Naive thymus-derived CD4-positive, alpha-beta T cell (primary cell): ENCODE data around the gene KLHL24. TPM values are rescaled to one million over a fixed set of nuclear protein-coding genes. Genes with fewer than 3 reads are reported as not detected.
A peak's percentile ranks its signal among the peaks of the same experiment; 100 is the strongest.
"Not testable (repeated sequence)": the region's sequence is repeated elsewhere in the genome, so short reads cannot be mapped to it uniquely, and the experiment has no call there.

Experiments used
- ATAC-seq: fragments of 150-1000 bp; cut with Tn5 transposase; 2 replicates; pipeline ENCODE4 v1.10.0; 2021; ENCODE audit warnings: mild to moderate bottlenecking, moderate library complexity
- CTCF ChIA-PET: fragments of 350-600 bp; sonication (Branson Sonifier 250); formaldehyde crosslinking; loops from one replicate; lab custom pipeline; 2021; ENCODE audit warnings: antibody characterized with exemption; lab: Charles Lee
- POLR2A ChIA-PET: fragments of 350-600 bp; sonication (Branson Sonifier 250); formaldehyde crosslinking; loops from one replicate; lab custom pipeline; 2021; ENCODE audit warnings: antibody characterized with exemption, inconsistent platforms; lab: Charles Lee
- DNase-seq, 9 donors: peaks; one replicate each; pipeline versions ENCODE4 v3.0.0 to v3.0.0-alpha.2; 2020 to 2022; ENCODE audit warnings: mixed read lengths in 1 of 9
- H3K27ac ChIP-seq: one replicate; pipeline ENCODE4 v1.7.0; 2013; ENCODE audit warnings: mild to moderate bottlenecking, low read depth, low read length, moderate library complexity
- H3K27me3 ChIP-seq, 2 donors: one replicate each; pipeline ENCODE4 v1.7.0; 2013; ENCODE audit warnings: low read length in 2 of 2, mild to moderate bottlenecking in 2 of 2, moderate library complexity in 2 of 2; ENCODE audit not compliant: control insufficient read depth in 2 of 2, insufficient read depth in 2 of 2
- H3K36me3 ChIP-seq, 3 experiments: 1 replicate in 2 of 3; 2 replicates in 1 of 3; pipeline ENCODE4 v1.7.0; 2013; ENCODE audit warnings: low read length in 3 of 3, mild to moderate bottlenecking in 3 of 3, moderate library complexity in 1 of 3; ENCODE audit not compliant: insufficient read depth in 3 of 3, control insufficient read depth in 2 of 3
- H3K4me1 ChIP-seq, 2 donors: one replicate each; pipeline ENCODE4 v1.7.0; 2013; ENCODE audit warnings: low read length in 2 of 2, mild to moderate bottlenecking in 2 of 2, moderate library complexity in 1 of 2; ENCODE audit not compliant: control insufficient read depth in 2 of 2, insufficient read depth in 2 of 2
- H3K4me3 ChIP-seq: 2 replicates; pipeline ENCODE4 v1.7.0; 2013; ENCODE audit warnings: mild to moderate bottlenecking, low read length
- H3K9me3 ChIP-seq, 3 experiments: 1 replicate in 2 of 3; 2 replicates in 1 of 3; pipeline ENCODE4 v1.7.0; 2013; ENCODE audit warnings: low read length in 3 of 3; ENCODE audit not compliant: control insufficient read depth in 2 of 3
- H3K27ac Mint-ChIP-seq, 9 donors: one replicate each; pipeline ENCODE4 v1.8.0; 2020 to 2022; ENCODE audit warnings: mixed read lengths in 9 of 9, mild to moderate bottlenecking in 8 of 9, moderate library complexity in 5 of 9, inconsistent platforms in 2 of 9
- H3K27me3 Mint-ChIP-seq, 5 donors: one replicate each; pipeline ENCODE4 v1.8.0; 2021 to 2022; ENCODE audit warnings: mixed read lengths in 5 of 5, mild to moderate bottlenecking in 1 of 5
- H3K36me3 Mint-ChIP-seq, 5 donors: one replicate each; pipeline ENCODE4 v1.8.0; 2020 to 2022; ENCODE audit warnings: mixed read lengths in 5 of 5, mild to moderate bottlenecking in 3 of 5, inconsistent platforms in 1 of 5
- H3K4me1 Mint-ChIP-seq, 7 donors: one replicate each; pipeline ENCODE4 v1.8.0; 2020 to 2022; ENCODE audit warnings: mixed read lengths in 7 of 7, mild to moderate bottlenecking in 3 of 7, inconsistent platforms in 1 of 7
- H3K4me3 Mint-ChIP-seq, 10 donors: one replicate each; pipeline ENCODE4 v1.8.0; 2020 to 2022; ENCODE audit warnings: mild to moderate bottlenecking in 10 of 10, mixed read lengths in 10 of 10, moderate library complexity in 6 of 10, inconsistent platforms in 2 of 10
- H3K9me3 Mint-ChIP-seq, 11 donors: one replicate each; pipeline ENCODE4 v1.8.0; 2020 to 2022; ENCODE audit warnings: mixed read lengths in 11 of 11, mild to moderate bottlenecking in 4 of 11, inconsistent platforms in 1 of 11, moderate library complexity in 1 of 11
- intact Hi-C, 2 donors: fragments of 100-400 bp; cut with micrococcal nuclease; formaldehyde crosslinking; loops; one replicate each; pipeline ENCODE4 v1.15.1; 2023
- polyA plus RNA-seq, 2 donors: library from polyadenylated mRNA; unstranded; fragments of 300-500 nt; fragmentation: Illumina TruSeq; gene quantifications; one replicate each; pipeline ENCODE4 v1.2.3, GENCODE V29; 2021
- total RNA-seq, 6 experiments: library from RNA in 5 of 6; stranded (reverse) in 5 of 6; gene quantifications; 1 replicate in 5 of 6; 2 replicates in 1 of 6; pipeline ENCODE4 v1.2.3 and lab custom pipeline; 2021 to 2026

KLHL24 gene
- total and polyA plus RNA-seq, 7 experiments from 2014 or later, result 25.3 to 161 (median 118) TPM

- CTCF ChIA-PET, result no interaction called here
- Histone ChIP-seq H3K9me3 (no peaks in the 10 kb centered on the region), H3K4me1 (no peaks in the 10 kb centered on the region), H3K4me3 (no peak overlapping the region), H3K36me3 (peaks cover 0 to 14% (median 0%) of the 10 kb centered on the region in 3 experiments), H3K27me3 (no peaks in the 10 kb centered on the region), H3K27ac (no peak overlapping the region)
- POLR2A ChIA-PET, result no interaction called here
- Mint-ChIP-seq H3K27me3 (no peaks in the 10 kb centered on the region), H3K9me3 (peaks cover 0 to 1% (median 0%) of the 10 kb centered on the region in 11 donors), H3K36me3 (peaks cover 0 to 32% (median 11%) of the 10 kb centered on the region in 5 donors), H3K4me3 (no peak overlapping the region), H3K27ac (peak overlapping the region in 3 of 9 donors; percentile 35 to 67 (median 66)), H3K4me1 (peaks cover 0 to 1% (median 0%) of the 10 kb centered on the region in 7 donors)
- DNase-seq (no peak), ATAC-seq (no peak)
- intact Hi-C loops, result no loop called here
These were observed 44.6 kb downstream of the KLHL24 start for GRCh38 chr3:183680061-183680460.

DNA sequence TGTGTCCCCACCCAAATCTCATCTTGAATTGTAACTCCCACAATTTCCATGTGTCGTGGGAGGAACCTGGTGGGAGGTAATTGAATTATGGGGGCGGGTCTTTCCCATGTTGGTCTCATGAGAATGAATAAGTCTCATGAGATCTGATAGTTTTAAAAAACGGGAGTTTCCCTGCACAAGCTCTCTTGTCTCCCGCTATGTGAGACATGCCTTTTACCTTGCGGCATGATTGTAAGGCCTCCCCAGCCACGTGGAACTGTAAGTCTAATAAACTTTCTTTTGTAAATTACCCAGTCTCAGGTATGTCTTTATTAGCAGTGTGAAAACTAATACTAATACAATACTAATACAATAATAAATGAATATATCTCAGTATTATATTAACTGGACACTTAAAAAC is 52.3 kb downstream of the KLHL24 start:
- POLR2A ChIA-PET, result interaction anchor here (0.6 to 1.2 kb wide), 2 partner anchors 9 to 36 kb away, joined by 5 read pairs; no protein-coding TSS in a partner anchor
- H3K27me3 Mint-ChIP-seq, result no peaks in the 10 kb centered on the region
- DNase-seq (no peak), ATAC-seq (no peak)
- intact Hi-C loops, result no loop called here
- Histone ChIP-seq H3K27me3 (no peaks in the 10 kb centered on the region), H3K4me3 (no peak overlapping the region), H3K9me3 (no peaks in the 10 kb centered on the region), H3K27ac (no peak overlapping the region), H3K36me3 (no peaks in the 10 kb centered on the region), H3K4me1 (no peaks in the 10 kb centered on the region)
- no peaks in the 10 kb centered on the region for H3K4me1 Mint-ChIP-seq
- CTCF ChIA-PET, result no interaction called here
- no peaks in the 10 kb centered on the region for H3K9me3 Mint-ChIP-seq
- H3K4me3 Mint-ChIP-seq, result no peak overlapping the region
- H3K27ac Mint-ChIP-seq, result no peak overlapping the region
- H3K36me3 Mint-ChIP-seq, result peaks cover 0 to under 1% (median 0%) of the 10 kb centered on the region in 5 donors

- DNase-seq, result no peak
- no peaks in the 10 kb centered on the region for H3K9me3 Mint-ChIP-seq
- ATAC-seq, result no peak
- H3K4me3 ChIP-seq, result no peak overlapping the region
- POLR2A ChIA-PET, result interaction anchor here (1.4 kb wide), 1 partner anchor 52 kb away, joined by 3 read pairs; no protein-coding TSS in a partner anchor
- CTCF ChIA-PET, result no interaction called here
- no peak overlapping the region for H3K4me3 Mint-ChIP-seq
- intact Hi-C loops, result no loop called here
- no peaks in the 10 kb centered on the region for H3K9me3 ChIP-seq
- H3K4me1 ChIP-seq, result no peaks in the 10 kb centered on the region
- H3K36me3 ChIP-seq, result no peaks in the 10 kb centered on the region
- no peaks in the 10 kb centered on the region for H3K4me1 Mint-ChIP-seq
- no peak overlapping the region for H3K27ac ChIP-seq
- no peaks in the 10 kb centered on the region for H3K27me3 ChIP-seq
- no peaks in the 10 kb centered on the region for H3K36me3 Mint-ChIP-seq
- H3K27me3 Mint-ChIP-seq, result no peaks in the 10 kb centered on the region
- H3K27ac Mint-ChIP-seq, result no peak overlapping the region
These were observed 53.5 kb downstream of the KLHL24 start for GRCh38 chr3:183688874-183689273.

DNA sequence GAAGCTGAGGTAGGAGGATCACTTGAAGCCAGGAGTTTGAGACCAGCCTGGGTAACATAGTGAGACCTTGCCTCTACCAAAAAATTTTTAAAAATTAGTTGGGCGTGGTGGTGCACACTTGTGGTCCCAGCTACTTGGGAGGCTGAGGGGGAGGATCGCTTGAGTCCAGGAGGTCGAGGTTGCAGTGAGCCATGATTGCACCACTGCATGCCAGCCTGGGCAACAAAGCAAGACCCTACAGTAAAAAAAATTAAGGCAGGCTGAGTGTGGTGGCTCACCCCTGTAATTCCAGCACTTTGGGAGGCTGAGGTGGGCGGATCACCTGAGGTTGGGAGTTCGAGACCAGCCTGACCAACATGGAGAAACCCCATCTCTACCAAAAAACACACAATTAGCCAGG is 54.2 kb downstream of the KLHL24 start:
- intact Hi-C loops, result not testable (repeated sequence)

GRCh38 chr3:183690402-183690995 is 55.1 kb downstream of the KLHL24 start:
- Histone ChIP-seq H3K4me3 (no peak overlapping the region), H3K9me3 (no peaks in the 10 kb centered on the region), H3K27me3 (no peaks in the 10 kb centered on the region), H3K27ac (no peak overlapping the region), H3K36me3 (no peaks in the 10 kb centered on the region), H3K4me1 (no peaks in the 10 kb centered on the region)
- ChIA-PET POLR2A (interaction anchor here (1.4 kb wide), 1 partner anchor 53 kb away, joined by 3 read pairs; no protein-coding TSS in a partner anchor), CTCF (no interaction called here)
- H3K27me3 Mint-ChIP-seq, result no peaks in the 10 kb centered on the region
- no peak for DNase-seq
- intact Hi-C loops, result no loop called here
- no peaks in the 10 kb centered on the region for H3K36me3 Mint-ChIP-seq
- H3K4me1 Mint-ChIP-seq, result no peaks in the 10 kb centered on the region
- H3K9me3 Mint-ChIP-seq, result no peaks in the 10 kb centered on the region
- no peak for ATAC-seq
- H3K4me3 Mint-ChIP-seq, result no peak overlapping the region
- H3K27ac Mint-ChIP-seq, result no peak overlapping the region

More for the DNA sequence above, 54.2 kb downstream of the KLHL24 start:
- H3K4me3 Mint-ChIP-seq, DNase-seq, H3K4me1 Mint-ChIP-seq, H3K36me3 ChIP-seq, H3K9me3 ChIP-seq, H3K4me1 ChIP-seq, ATAC-seq, H3K27ac Mint-ChIP-seq, H3K9me3 Mint-ChIP-seq, H3K4me3 ChIP-seq, H3K27me3 Mint-ChIP-seq, H3K27me3 ChIP-seq, H3K27ac ChIP-seq, CTCF ChIA-PET, H3K36me3 Mint-ChIP-seq: not testable (repeated sequence)
- POLR2A ChIA-PET, result interaction anchor here (1.4 kb wide), 1 partner anchor 52 kb away, joined by 3 read pairs; no protein-coding TSS in a partner anchor

DNA sequence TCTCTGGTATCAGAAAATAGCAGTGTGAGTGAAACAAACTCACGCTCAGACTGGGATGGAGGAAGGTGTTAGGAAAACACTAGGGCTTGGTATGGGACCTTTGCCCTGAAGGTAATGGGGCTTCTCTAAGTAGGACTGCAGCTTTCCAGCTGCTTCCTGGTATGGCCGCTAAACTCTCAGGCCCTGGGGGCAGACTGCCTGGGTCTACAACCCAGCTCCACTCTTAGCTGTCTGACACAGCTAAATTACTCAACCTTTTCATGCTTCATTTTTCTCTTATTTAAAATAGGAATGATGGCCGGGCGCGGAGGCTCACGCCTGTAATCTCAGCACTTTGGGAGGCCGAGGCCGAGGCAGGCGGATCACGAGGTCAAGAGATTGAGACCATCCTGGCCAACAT is 57.0 kb downstream of the KLHL24 start:
- POLR2A ChIA-PET, result no interaction called here
- Mint-ChIP-seq H3K36me3 (no peaks in the 10 kb centered on the region), H3K27ac (no peak overlapping the region), H3K4me3 (no peak overlapping the region), H3K4me1 (peaks cover 4 to 9% (median 6%) of the 10 kb centered on the region in 7 donors), H3K9me3 (no peaks in the 10 kb centered on the region), H3K27me3 (no peaks in the 10 kb centered on the region)
- H3K27me3 ChIP-seq, result no peaks in the 10 kb centered on the region
- H3K9me3 ChIP-seq, result no peaks in the 10 kb centered on the region
- CTCF ChIA-PET, result interaction anchor here (0.7 kb wide), 1 partner anchor 635 kb away, joined by 3 read pairs; no protein-coding TSS in a partner anchor
- H3K27ac ChIP-seq, result no peak overlapping the region
- no peaks in the 10 kb centered on the region for H3K36me3 ChIP-seq
- H3K4me1 ChIP-seq, result peaks cover 4 to 5% of the 10 kb centered on the region in 2 donors
- ATAC-seq (no peak), DNase-seq (no peak)
- H3K4me3 ChIP-seq, result no peak overlapping the region
- intact Hi-C loops, result no loop called here
